ENCODE results near the gene COLQ.
A peak's percentile ranks its signal among the peaks of the same experiment; 100 is the strongest.
"Not testable (repeated sequence)": the region's sequence is repeated elsewhere in the genome, so short reads cannot be mapped to it uniquely, and the experiment has no call there.

The COLQ gene

GRCh38 chr3:15430624-15431023, 90.9 kb downstream of the COLQ start:
- DNase-seq (ENCODE audit: low spot score) (no peak), FAIRE-seq (no peak)

- DNase-seq (ENCODE audit: low spot score) (no peak), FAIRE-seq (no peak)
These were observed 92.4 kb downstream of the COLQ start for GRCh38 chr3:15429080-15429479.

GRCh38 chr3:15428539-15428938, 93.0 kb downstream of the COLQ start:
- no peak for FAIRE-seq
- peak; percentile 60 for DNase-seq (ENCODE audit: low spot score)

- DNase-seq (ENCODE audit: low spot score) = no peak
- no peak for FAIRE-seq
These were observed 93.5 kb downstream of the COLQ start for GRCh38 chr3:15427981-15428380.

- FAIRE-seq (no peak), DNase-seq (ENCODE audit: low spot score) (peak; percentile 41)
These were observed 94.2 kb downstream of the COLQ start, which contains the start of the genes EAF1 and METTL6 for GRCh38 chr3:15427182-15427880. EAF1 (plus strand) TSS chr3:15427598; CDS start chr3:15427780, 182 bp downstream. METTL6 (minus strand) TSS chr3:15427544; CDS start chr3:15426511, 1,033 bp downstream.

GRCh38 chr3:15426579-15427118, 94.9 kb downstream of the COLQ start:
- no peak for FAIRE-seq
- DNase-seq (ENCODE audit: low spot score) = no peak

GRCh38 chr3:15420871-15421270, 100.6 kb downstream of the COLQ start:
- FAIRE-seq (no peak), DNase-seq (ENCODE audit: low spot score) (no peak)

- not testable (repeated sequence) for FAIRE-seq
These were observed 110.5 kb downstream of the COLQ start for GRCh38 chr3:15410966-15411365.

GRCh38 chr3:15409774-15410173, 111.7 kb downstream of the COLQ start:
- FAIRE-seq (no peak), DNase-seq (ENCODE audit: low spot score) (no peak)

More at GRCh38 chr3:15410966-15411365, 110.5 kb downstream of the COLQ start:
- DNase-seq (ENCODE audit: low spot score) = not testable (repeated sequence)

- FAIRE-seq (no peak), DNase-seq (ENCODE audit: low spot score) (no peak)
These were observed 112.3 kb downstream of the COLQ start for GRCh38 chr3:15409239-15409638.

GRCh38 chr3:15405448-15406050, 116.0 kb downstream of the COLQ start:
- DNase-seq (ENCODE audit: low spot score) (peak; percentile 41), FAIRE-seq (peak; percentile 51)

GRCh38 chr3:15404767-15405166, 116.7 kb downstream of the COLQ start:
- no peak for FAIRE-seq
- no peak for DNase-seq (ENCODE audit: low spot score)

GRCh38 chr3:15403965-15404364, 117.5 kb downstream of the COLQ start:
- DNase-seq (ENCODE audit: low spot score) = no peak
- FAIRE-seq = no peak

- FAIRE-seq (no peak), DNase-seq (ENCODE audit: low spot score) (no peak)
These were observed 118.0 kb downstream of the COLQ start for GRCh38 chr3:15403495-15403894.

- FAIRE-seq = no peak
- no peak for DNase-seq (ENCODE audit: low spot score)
These were observed 119.6 kb downstream of the COLQ start for GRCh38 chr3:15401936-15402335.

Data from RCC 7860 (cell line).